GM19324 (cell line): Measurements from ENCODE around the gene FBLN2.
A peak's percentile ranks its signal among the peaks of the same experiment; 100 is the strongest.

Source experiments
- ATAC-seq: cut with Tn5 transposase; IDR thresholded peaks from one replicate; pipeline ENCODE4 v1.9.1; 2021; ENCODE audit warnings: mild to moderate bottlenecking, moderate library complexity; ENCODE audit not compliant: unreplicated experiment, low FRiP score

The FBLN2 gene

DNA sequence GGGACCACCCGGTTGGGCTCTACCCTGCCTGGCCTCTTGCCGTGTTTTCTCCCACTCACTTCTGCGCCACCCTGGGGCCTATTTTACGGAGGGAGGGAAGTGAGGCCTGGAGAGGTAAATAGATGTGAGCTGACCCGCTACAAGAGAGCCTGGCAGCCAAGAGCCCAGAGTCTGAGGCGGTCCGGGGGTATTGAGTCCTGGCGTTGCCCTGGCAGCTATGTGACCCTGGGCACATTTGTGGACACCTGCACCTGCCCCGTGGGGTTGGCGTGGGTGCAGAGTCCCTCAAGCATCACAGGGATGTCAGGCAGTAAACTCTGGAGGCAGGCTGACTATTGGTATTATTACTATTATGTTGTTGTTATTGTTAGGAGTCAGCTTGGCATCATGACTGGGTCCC, 85.7 kb downstream of the FBLN2 start:
- ATAC-seq = no peak

- ATAC-seq = no peak
Measured at GRCh38 chr3:13636186-13636585, 87.3 kb downstream of the FBLN2 start.

GRCh38 chr3:13636874-13637273, 87.9 kb downstream of the FBLN2 start:
- no peak for ATAC-seq

DNA sequence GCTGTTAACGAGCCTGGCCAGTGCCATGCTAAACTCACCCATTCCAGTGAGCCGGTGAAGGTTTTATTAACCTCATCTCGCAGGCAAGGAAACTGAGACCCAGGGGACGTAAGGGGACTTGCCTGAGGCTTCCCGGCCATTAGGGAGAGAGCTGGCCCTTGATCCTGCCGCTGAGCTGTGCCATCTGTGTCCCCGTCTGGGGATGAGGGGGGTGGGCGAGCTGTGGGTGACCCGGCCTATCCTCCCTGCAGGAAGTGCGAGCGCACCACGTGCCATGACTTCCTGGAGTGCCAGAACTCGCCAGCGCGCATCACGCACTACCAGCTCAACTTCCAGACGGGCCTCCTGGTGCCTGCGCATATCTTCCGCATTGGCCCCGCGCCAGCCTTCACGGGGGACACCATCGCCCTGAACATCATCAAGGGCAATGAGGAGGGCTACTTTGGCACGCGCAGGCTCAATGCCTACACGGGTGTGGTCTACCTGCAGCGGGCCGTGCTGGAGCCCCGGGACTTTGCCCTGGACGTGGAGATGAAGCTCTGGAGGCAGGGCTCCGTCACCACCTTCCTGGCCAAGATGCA, 88.5 kb downstream of the FBLN2 start:
- ATAC-seq = no peak

GRCh38 chr3:13637953-13638352, 89.0 kb downstream of the FBLN2 start:
- no peak for ATAC-seq

DNA sequence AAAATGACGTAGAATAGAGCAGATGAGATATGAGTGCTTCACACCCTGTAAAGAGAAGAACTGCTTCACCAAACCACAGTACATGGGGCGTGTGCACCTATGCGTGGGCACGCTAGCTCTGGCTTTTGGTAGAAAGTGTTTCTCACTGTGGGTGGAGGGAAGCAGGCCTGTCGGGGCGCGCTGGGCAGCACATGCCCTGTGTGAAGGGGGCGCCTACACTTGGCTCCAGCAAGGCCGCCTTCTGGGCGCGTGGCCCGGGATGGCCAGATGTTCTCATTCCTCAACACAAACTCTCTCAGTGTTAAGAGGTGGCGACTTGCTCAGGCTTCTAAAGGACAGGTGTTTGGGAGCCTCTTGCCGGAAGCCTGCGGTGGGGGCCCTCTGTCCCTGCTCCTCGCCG, 90.0 kb downstream of the FBLN2 start:
- no peak for ATAC-seq

DNA sequence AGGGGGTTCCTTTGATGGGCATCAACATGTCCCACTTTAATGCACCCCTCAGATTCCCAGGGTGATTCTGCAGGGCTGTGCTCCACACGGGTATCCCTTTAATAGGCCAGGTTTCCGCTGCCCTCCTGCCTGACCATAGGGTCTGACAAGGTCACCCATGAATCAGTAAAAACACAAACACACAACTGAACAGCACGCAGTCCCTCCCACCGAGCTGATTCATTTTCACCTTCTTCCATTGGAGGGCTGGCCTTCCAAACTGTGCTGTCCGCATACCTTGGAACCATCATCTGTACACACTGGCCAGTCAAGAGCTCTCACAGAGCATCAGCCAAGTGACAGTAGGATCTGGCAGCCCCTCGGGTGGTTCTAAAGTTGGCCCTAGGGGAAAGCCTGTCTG, 93.7 kb downstream of the FBLN2 start:
- ATAC-seq = no peak

DNA sequence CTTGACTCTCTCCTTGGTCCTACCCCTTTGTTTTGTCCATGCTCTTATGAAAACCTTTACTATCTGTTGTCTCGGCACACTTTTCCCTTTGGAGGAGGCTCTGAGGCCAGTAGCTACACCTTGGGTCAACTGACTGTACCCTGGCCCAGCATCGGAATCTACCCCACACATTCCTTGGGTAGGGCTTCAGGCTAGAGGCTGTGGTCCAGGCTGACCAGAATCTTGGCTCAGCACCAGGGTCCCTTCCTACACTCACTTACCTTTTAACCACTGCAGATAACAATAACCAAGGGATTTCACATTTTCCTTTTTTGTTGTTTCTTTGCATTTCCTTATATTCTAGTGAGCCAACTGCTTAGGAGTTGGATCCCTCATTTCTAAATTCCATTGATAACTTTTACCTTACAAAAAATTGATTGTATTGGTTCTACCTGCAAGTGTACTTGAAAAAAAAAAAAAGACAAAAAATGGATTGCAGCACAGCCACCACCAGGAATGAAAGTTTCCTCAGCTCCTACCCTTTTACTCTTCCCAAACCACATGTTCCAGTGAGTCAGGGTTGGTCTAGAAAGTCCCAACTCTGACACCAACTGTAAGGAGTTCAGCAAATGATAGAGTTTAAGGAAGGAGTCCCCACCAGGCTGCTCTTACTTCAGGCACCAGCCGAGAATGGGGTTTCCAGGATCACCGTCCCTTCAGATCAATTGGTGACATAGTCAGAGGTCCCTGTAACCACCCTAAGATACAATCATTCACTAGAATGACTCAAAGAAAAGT, 95.6 kb downstream of the FBLN2 start:
- ATAC-seq = no peak

- no peak for ATAC-seq
Measured at GRCh38 chr3:13645801-13646637, 97.1 kb downstream of the FBLN2 start.

- no peak for ATAC-seq
Measured at GRCh38 chr3:13647298-13648059, 98.6 kb downstream of the FBLN2 start.

GRCh38 chr3:13648060-13649001, 99.4 kb downstream of the FBLN2 start:
- ATAC-seq = no peak

- peak; percentile 56 for ATAC-seq
Measured at GRCh38 chr3:13650210-13651056, 101.5 kb downstream of the FBLN2 start.

GRCh38 chr3:13651057-13651400, 102.1 kb downstream of the FBLN2 start:
- ATAC-seq = no peak

GRCh38 chr3:13651775-13652428, 103.0 kb downstream of the FBLN2 start:
- ATAC-seq = no peak

GRCh38 chr3:13652728-13653127, 103.8 kb downstream of the FBLN2 start:
- ATAC-seq = no peak

DNA sequence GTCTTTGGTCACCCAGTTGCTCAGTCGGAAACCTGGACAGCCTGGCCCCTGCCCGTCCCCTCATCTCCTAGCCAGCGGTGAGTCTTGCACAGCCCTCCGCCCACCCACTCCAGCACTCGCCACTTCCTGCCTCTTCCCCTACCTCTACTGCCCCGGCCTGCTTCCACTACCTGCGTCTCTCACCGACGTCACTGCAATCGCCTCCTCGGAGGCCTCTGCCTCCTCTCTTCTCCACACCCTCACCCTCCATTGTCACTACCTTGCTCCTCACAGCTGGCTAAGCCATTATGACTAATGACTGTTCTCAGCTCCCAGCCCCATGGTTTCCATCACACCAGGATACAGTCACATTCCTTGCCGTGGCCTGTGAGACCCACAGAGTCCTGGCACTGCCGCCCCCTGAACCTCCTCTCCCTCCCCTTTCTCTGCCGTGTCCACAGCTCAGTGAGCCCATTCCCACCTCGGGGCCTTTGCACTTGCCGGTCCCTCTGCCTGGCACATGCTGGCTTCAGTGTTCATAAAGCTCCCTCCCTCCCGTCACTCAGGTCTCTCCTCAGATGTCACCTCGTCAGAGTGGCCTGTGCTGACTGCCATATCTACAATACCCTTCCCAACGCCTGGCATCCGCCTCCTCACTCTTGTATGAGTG, 104.8 kb downstream of the FBLN2 start:
- no peak for ATAC-seq

- no peak for ATAC-seq
Measured at GRCh38 chr3:13654330-13655060, 105.6 kb downstream of the FBLN2 start.
